B cell (primary cell): ENCODE results near the gene MPDZ. TPM values are rescaled to one million over a fixed set of nuclear protein-coding genes. Genes with fewer than 3 reads are reported as not detected.

Source experiments
- ATAC-seq: fragments of 200-7000 bp; cut with Tn5 transposase; one replicate; pipeline ENCODE4 v1.10.0; 2021; ENCODE audit warnings: low read depth, mild to moderate bottlenecking, moderate number of reproducible peaks, moderate library complexity
- CTCF ChIA-PET: fragments of 350-600 bp; sonication (Branson Sonifier 250); formaldehyde crosslinking; loops from one replicate; lab custom pipeline; 2021; ENCODE audit warnings: antibody characterized with exemption, inconsistent platforms; lab: Charles Lee
- POLR2A ChIA-PET: fragments of 350-600 bp; sonication (Branson Sonifier 250); formaldehyde crosslinking; loops from one replicate; lab custom pipeline; 2021; ENCODE audit warnings: antibody characterized with exemption; lab: Charles Lee
- DNase-seq: peaks from one replicate; pipeline ENCODE4 v3.0.0; 2013
- H2AFZ ChIP-seq: 2 replicates; pipeline ENCODE4 v1.6.1; 2012; ENCODE audit warnings: mild to moderate bottlenecking, low read depth, low read length; ENCODE audit not compliant: insufficient read depth, poor library complexity, severe bottlenecking
- H3K27ac ChIP-seq, 2 donors: 1 replicate in 1 of 2; 2 replicates in 1 of 2; pipeline ENCODE4 v1.5.1; 2012 to 2013; ENCODE audit warnings: low read length in 2 of 2, mild to moderate bottlenecking in 2 of 2, moderate library complexity in 1 of 2
- H3K27me3 ChIP-seq, 4 experiments: fragments of 200-600 bp in 1 of 4; sonication (generic) in 1 of 4; replicated peaks in 1 of 4; 1 replicate in 2 of 4; 2 replicates in 2 of 4; pipeline versions ENCODE4 v1.6.1 to v1.7.0; 2013 to 2016; ENCODE audit warnings: low read length in 3 of 4, mild to moderate bottlenecking in 2 of 4, mixed read lengths in 1 of 4, moderate library complexity in 1 of 4; ENCODE audit not compliant: insufficient read depth in 4 of 4, control insufficient read depth in 3 of 4; ENCODE audit errors: control extremely low read depth in 1 of 4
- H3K36me3 ChIP-seq, 2 experiments: replicated peaks in 1 of 2; 1 replicate in 1 of 2; 2 replicates in 1 of 2; pipeline versions ENCODE4 v1.6.1 to v1.7.1; 2013; ENCODE audit warnings: low read length in 1 of 2; ENCODE audit not compliant: insufficient read depth in 2 of 2, control insufficient read depth in 1 of 2; ENCODE audit errors: control extremely low read depth in 1 of 2, extremely low read depth in 1 of 2
- H3K4me1 ChIP-seq, 2 donors: fragments of 200-600 bp in 1 of 2; sonication (generic) in 1 of 2; 1 replicate in 1 of 2; 2 replicates in 1 of 2; pipeline versions ENCODE4 v1.5.1 to v1.6.1; 2013 to 2017; ENCODE audit warnings: low read length in 2 of 2; ENCODE audit not compliant: control insufficient read depth in 2 of 2, insufficient read depth in 2 of 2
- H3K4me2 ChIP-seq: replicated peaks from 2 replicates; pipeline ENCODE3; 2012; ENCODE audit warnings: mild to moderate bottlenecking, low read depth, low read length; ENCODE audit not compliant: poor library complexity, severe bottlenecking
- H3K4me3 ChIP-seq, 5 experiments: fragments of 200-600 bp in 1 of 5; sonication (generic) in 1 of 5; 1 replicate in 3 of 5; 2 replicates in 2 of 5; pipeline versions ENCODE4 v1.5.1 to v1.7.0; 2011 to 2016; ENCODE audit warnings: low read length in 4 of 5, mild to moderate bottlenecking in 4 of 5, low read depth in 2 of 5, control low read depth in 1 of 5, moderate library complexity in 1 of 5; ENCODE audit not compliant: insufficient read depth in 1 of 5; ENCODE audit errors: control extremely low read depth in 1 of 5, extremely low read depth in 1 of 5
- H3K79me2 ChIP-seq: fragments of 200-600 bp; sonication (generic); one replicate; pipeline ENCODE4 v1.6.0; 2016; ENCODE audit warnings: low read length; ENCODE audit not compliant: control insufficient read depth, insufficient read depth
- H3K9ac ChIP-seq: fragments of 200-600 bp; sonication (generic); 2 replicates; pipeline ENCODE4 v1.6.1; 2017; ENCODE audit warnings: mild to moderate bottlenecking, low read length, moderate library complexity
- H3K9me3 ChIP-seq, 3 donors: one replicate each; pipeline versions ENCODE4 v1.6.1 to v1.7.1; 2013; ENCODE audit warnings: low read length in 2 of 3; ENCODE audit not compliant: control insufficient read depth in 2 of 3, insufficient read depth in 1 of 3; ENCODE audit errors: control extremely low read depth in 1 of 3
- H4K20me1 ChIP-seq: 2 replicates; pipeline ENCODE4 v1.6.0; 2012; ENCODE audit warnings: mild to moderate bottlenecking, low read length; ENCODE audit not compliant: insufficient read depth, control insufficient read depth, poor library complexity, severe bottlenecking
- H3K27ac Mint-ChIP-seq: one replicate; pipeline ENCODE4 v1.8.0; 2021; ENCODE audit warnings: mixed read lengths
- H3K27me3 Mint-ChIP-seq: one replicate; pipeline ENCODE4 v1.8.0; 2021; ENCODE audit warnings: mixed read lengths
- H3K4me1 Mint-ChIP-seq: one replicate; pipeline ENCODE4 v1.8.0; 2021; ENCODE audit warnings: mixed read lengths
- H3K4me3 Mint-ChIP-seq: one replicate; pipeline ENCODE4 v1.8.0; 2021; ENCODE audit warnings: mixed read lengths
- H3K9me3 Mint-ChIP-seq: one replicate; pipeline ENCODE4 v1.8.0; 2022; ENCODE audit warnings: mixed read lengths; ENCODE audit not compliant: insufficient read depth
- EZH2 ChIP-seq: IDR thresholded peaks from 2 replicates; pipeline ENCODE4 v1.6.1; 2012; ENCODE audit warnings: borderline replicate concordance, low read depth, mild to moderate bottlenecking, moderate library complexity, low read length; ENCODE audit not compliant: insufficient read depth, poor library complexity, severe bottlenecking
- WGBS: methylation state at CpG from one replicate; pipeline ENCODE4 v1.1.5; 2013; ENCODE audit warnings: missing lambda C conversion rate; ENCODE audit not compliant: insufficient coverage; 5-methylcytosine and 5-hydroxymethylcytosine counted together
- intact Hi-C: fragments of 100-400 bp; cut with micrococcal nuclease; formaldehyde crosslinking; loops from one replicate; pipeline ENCODE4 v1.10.0; 2022
- polyA plus RNA-seq: library from polyadenylated mRNA; depleted of rRNA; stranded (reverse); fragments of >200 nt; gene quantifications from 2 replicates; pipeline ENCODE4 v1.2.3, GENCODE V29; 2012
- total RNA-seq, 2 donors: library from RNA; stranded (reverse); fragments of 120-200 nt in 1 of 2; gene quantifications; 1 replicate in 1 of 2; 2 replicates in 1 of 2; pipeline versions ENCODE4 v1.2.3 to v1.2.4, GENCODE V29; 2013 to 2022
- TF ChIP-seq, protein P1 (sequence below): fragments of 200-600 bp; IDR thresholded peaks from one replicate; pipeline ENCODE4 v1.8.0; 2022; ENCODE audit warnings: antibody characterized with exemption, mild to moderate bottlenecking

The MPDZ gene
- total and polyA plus RNA-seq, 2 donors (not counting 1 experiment from before 2014, with no cell fraction given), result not detected

DNA sequence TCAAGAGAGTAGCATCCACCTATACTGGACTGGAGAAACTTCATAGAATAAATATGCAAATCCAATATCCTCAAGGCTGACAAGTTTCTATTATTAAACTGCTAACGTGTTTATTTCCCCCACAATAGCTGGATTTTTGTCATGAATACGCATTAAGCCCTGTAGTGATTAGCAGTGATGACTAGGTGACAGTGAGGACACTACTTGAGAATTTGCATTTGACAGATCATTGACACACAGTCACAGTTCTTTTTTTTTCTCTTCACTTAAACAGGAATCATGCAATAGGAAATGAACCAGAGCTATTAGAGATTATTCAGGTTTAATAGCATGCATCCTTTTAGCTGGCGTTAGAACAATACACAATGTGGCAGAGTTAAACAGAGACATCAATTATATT, 35.3 kb downstream of the MPDZ start:
- POLR2A ChIA-PET, result no interaction called here
- Histone ChIP-seq H3K79me2 (no peaks in the 10 kb centered on the region), H3K4me1 (no peaks in the 10 kb centered on the region), H3K27ac (no peak overlapping the region), H4K20me1 (no peaks in the 10 kb centered on the region), H3K4me2 (no peak overlapping the region), H3K9me3 (peaks cover 0 to 3% (median 0%) of the 10 kb centered on the region in 3 donors), H2AFZ (no peak overlapping the region), H3K27me3 (no peaks in the 10 kb centered on the region), H3K9ac (no peak overlapping the region), H3K4me3 (no peak overlapping the region), H3K36me3 (no peaks in the 10 kb centered on the region)
- ATAC-seq (no peak), DNase-seq (no peak)
- no CpG with 5 or more reads among the region's 3 CpGs for WGBS
- no peaks in the 10 kb centered on the region for H3K4me1 Mint-ChIP-seq
- H3K9me3 Mint-ChIP-seq, result peaks cover 2% of the 10 kb centered on the region
- no peaks in the 10 kb centered on the region for H3K27me3 Mint-ChIP-seq
- TF ChIP-seq EZH2, result no peak
- TF ChIP-seq, protein P1, sequence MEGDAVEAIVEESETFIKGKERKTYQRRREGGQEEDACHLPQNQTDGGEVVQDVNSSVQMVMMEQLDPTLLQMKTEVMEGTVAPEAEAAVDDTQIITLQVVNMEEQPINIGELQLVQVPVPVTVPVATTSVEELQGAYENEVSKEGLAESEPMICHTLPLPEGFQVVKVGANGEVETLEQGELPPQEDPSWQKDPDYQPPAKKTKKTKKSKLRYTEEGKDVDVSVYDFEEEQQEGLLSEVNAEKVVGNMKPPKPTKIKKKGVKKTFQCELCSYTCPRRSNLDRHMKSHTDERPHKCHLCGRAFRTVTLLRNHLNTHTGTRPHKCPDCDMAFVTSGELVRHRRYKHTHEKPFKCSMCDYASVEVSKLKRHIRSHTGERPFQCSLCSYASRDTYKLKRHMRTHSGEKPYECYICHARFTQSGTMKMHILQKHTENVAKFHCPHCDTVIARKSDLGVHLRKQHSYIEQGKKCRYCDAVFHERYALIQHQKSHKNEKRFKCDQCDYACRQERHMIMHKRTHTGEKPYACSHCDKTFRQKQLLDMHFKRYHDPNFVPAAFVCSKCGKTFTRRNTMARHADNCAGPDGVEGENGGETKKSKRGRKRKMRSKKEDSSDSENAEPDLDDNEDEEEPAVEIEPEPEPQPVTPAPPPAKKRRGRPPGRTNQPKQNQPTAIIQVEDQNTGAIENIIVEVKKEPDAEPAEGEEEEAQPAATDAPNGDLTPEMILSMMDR, result no peak
- intact Hi-C loops, result no loop called here
- no peak overlapping the region for H3K27ac Mint-ChIP-seq
- CTCF ChIA-PET, result no interaction called here
- no peak overlapping the region for H3K4me3 Mint-ChIP-seq

GRCh38 chr9:13241283-13241682, 38.2 kb downstream of the MPDZ start:
- ATAC-seq, result no peak
- H3K9me3 ChIP-seq, result peaks cover 0 to 7% (median 0%) of the 10 kb centered on the region in 3 donors
- H3K27ac ChIP-seq, result no peak overlapping the region
- H3K4me1 Mint-ChIP-seq, result no peaks in the 10 kb centered on the region
- H3K27me3 Mint-ChIP-seq, result no peaks in the 10 kb centered on the region
- peaks cover 2% of the 10 kb centered on the region for H3K9me3 Mint-ChIP-seq
- H3K9ac ChIP-seq, result no peak overlapping the region
- no peaks in the 10 kb centered on the region for H3K27me3 ChIP-seq
- TF ChIP-seq, protein P1, result no peak
- TF ChIP-seq EZH2, result no peak
- no peak overlapping the region for H3K4me3 Mint-ChIP-seq
- no peak for DNase-seq
- ChIA-PET CTCF (no interaction called here), POLR2A (no interaction called here)
- no peaks in the 10 kb centered on the region for H3K79me2 ChIP-seq
- H2AFZ ChIP-seq, result no peak overlapping the region
- no peaks in the 10 kb centered on the region for H3K4me1 ChIP-seq
- no CpG with 5 or more reads among the region's 2 CpGs for WGBS
- H4K20me1 ChIP-seq, result no peaks in the 10 kb centered on the region
- intact Hi-C loops, result no loop called here
- no peaks in the 10 kb centered on the region for H3K36me3 ChIP-seq
- H3K4me3 ChIP-seq, result no peak overlapping the region
- no peak overlapping the region for H3K27ac Mint-ChIP-seq
- H3K4me2 ChIP-seq, result no peak overlapping the region
